ENCODE measurements around the gene CCN6. TPM values are rescaled to one million over a fixed set of nuclear protein-coding genes. Genes with fewer than 3 reads are reported as not detected.
A peak's percentile ranks its signal among the peaks of the same experiment; 100 is the strongest.

The CCN6 gene
- total RNA-seq, 1 donor from 2014 or later, result not detected

DNA sequence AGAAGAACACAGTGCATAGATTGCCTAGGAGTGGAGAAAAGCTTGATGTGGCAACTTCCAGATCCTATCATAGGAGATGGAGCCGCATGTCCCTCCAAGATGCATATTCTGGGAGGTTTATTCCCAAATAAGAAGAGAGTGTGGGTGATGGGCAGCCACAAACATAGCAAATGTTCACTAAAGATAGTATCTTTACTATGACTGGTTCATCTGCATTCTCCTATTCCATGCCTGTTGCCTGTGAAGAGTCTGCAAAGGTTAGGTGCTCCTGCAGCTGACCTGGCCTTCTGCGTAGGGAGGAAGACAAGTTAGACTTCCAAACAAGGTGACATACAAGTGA lies 14.5 kb upstream of the CCN6 start:
- no peaks in the 10 kb centered on the region for H3K9me3 ChIP-seq (ENCODE audit: low read depth)
- H3K4me3 ChIP-seq, result no peak overlapping the region
- H3K4me1 ChIP-seq, result no peaks in the 10 kb centered on the region
- no peak for DNase-seq (ENCODE audit: low spot score)
- H4K20me1 ChIP-seq (ENCODE audit: low read depth), result no peaks in the 10 kb centered on the region
- no peak overlapping the region for H3K4me3 Mint-ChIP-seq
- no peaks in the 10 kb centered on the region for H3K27me3 ChIP-seq
- no peak overlapping the region for H3K9ac ChIP-seq
- no peak overlapping the region for H3K4me2 ChIP-seq
- H3K27me3 Mint-ChIP-seq (ENCODE audit: insufficient read depth, low read depth), result peaks cover 4% of the 10 kb centered on the region
- H3K36me3 ChIP-seq, result no peaks in the 10 kb centered on the region
- no peak overlapping the region for H3K27ac ChIP-seq
- H3K4me1 Mint-ChIP-seq, result peaks cover 16% of the 10 kb centered on the region
- no peak for TF ChIP-seq EZH2 (IDR thresholded peaks at IDR 0.05)
- TF ChIP-seq, protein P1, sequence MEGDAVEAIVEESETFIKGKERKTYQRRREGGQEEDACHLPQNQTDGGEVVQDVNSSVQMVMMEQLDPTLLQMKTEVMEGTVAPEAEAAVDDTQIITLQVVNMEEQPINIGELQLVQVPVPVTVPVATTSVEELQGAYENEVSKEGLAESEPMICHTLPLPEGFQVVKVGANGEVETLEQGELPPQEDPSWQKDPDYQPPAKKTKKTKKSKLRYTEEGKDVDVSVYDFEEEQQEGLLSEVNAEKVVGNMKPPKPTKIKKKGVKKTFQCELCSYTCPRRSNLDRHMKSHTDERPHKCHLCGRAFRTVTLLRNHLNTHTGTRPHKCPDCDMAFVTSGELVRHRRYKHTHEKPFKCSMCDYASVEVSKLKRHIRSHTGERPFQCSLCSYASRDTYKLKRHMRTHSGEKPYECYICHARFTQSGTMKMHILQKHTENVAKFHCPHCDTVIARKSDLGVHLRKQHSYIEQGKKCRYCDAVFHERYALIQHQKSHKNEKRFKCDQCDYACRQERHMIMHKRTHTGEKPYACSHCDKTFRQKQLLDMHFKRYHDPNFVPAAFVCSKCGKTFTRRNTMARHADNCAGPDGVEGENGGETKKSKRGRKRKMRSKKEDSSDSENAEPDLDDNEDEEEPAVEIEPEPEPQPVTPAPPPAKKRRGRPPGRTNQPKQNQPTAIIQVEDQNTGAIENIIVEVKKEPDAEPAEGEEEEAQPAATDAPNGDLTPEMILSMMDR (IDR thresholded peaks at IDR 0.05), result no peak
- no peak for TF ChIP-seq EZH2phosphoT487 (IDR thresholded peaks at IDR 0.05)
- no peaks in the 10 kb centered on the region for H3K36me3 Mint-ChIP-seq
- H3K27ac Mint-ChIP-seq, result no peak overlapping the region
- no peaks in the 10 kb centered on the region for H3K79me2 ChIP-seq (ENCODE audit: low read depth)
- H3F3A ChIP-seq (ENCODE audit: low read depth), result peaks cover 5% of the 10 kb centered on the region
- no peak overlapping the region for H2AFZ ChIP-seq (replicated peaks)
- H3K9me3 Mint-ChIP-seq, result no peaks in the 10 kb centered on the region

DNA sequence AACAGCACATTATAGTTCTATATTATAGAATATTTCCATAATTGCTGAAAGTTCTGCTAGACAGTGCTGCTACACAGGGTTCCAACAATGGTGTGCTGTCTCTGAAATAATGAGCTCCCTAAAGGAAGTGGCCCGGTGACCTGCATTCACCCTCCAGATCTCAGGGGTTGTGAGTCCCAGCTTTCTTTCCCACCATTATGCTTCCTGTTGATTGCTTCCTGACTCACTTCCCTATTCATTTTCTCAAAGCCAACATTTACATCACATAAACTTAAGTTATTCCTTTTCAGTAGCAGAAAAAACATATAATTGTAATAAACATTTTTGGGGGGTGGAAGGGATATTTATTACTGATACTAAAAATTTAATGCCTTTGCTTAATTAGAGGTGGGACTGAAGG lies 12.9 kb upstream of the CCN6 start:
- H2AFZ ChIP-seq (replicated peaks), result no peak overlapping the region
- H3K36me3 ChIP-seq, result no peaks in the 10 kb centered on the region
- H3K4me2 ChIP-seq, result no peak overlapping the region
- no peak overlapping the region for H3K27ac Mint-ChIP-seq
- no peak overlapping the region for H3K9ac ChIP-seq
- peaks cover 5% of the 10 kb centered on the region for H3F3A ChIP-seq (ENCODE audit: low read depth)
- no peaks in the 10 kb centered on the region for H3K9me3 Mint-ChIP-seq
- no peak overlapping the region for H3K4me3 ChIP-seq
- H3K4me1 ChIP-seq, result no peaks in the 10 kb centered on the region
- peak overlapping the region; percentile 5 for H3K4me3 Mint-ChIP-seq
- no peaks in the 10 kb centered on the region for H3K27me3 ChIP-seq
- no peaks in the 10 kb centered on the region for H3K79me2 ChIP-seq (ENCODE audit: low read depth)
- no peaks in the 10 kb centered on the region for H3K36me3 Mint-ChIP-seq
- no peaks in the 10 kb centered on the region for H4K20me1 ChIP-seq (ENCODE audit: low read depth)
- H3K27ac ChIP-seq, result no peak overlapping the region
- DNase-seq (ENCODE audit: low spot score), result no peak
- H3K9me3 ChIP-seq (ENCODE audit: low read depth), result no peaks in the 10 kb centered on the region
- H3K4me1 Mint-ChIP-seq, result peaks cover 13% of the 10 kb centered on the region
- TF ChIP-seq EZH2phosphoT487 (IDR thresholded peaks at IDR 0.05), result no peak
- TF ChIP-seq, protein P1 (IDR thresholded peaks at IDR 0.05), result no peak
- no peak for TF ChIP-seq EZH2 (IDR thresholded peaks at IDR 0.05)
- H3K27me3 Mint-ChIP-seq (ENCODE audit: insufficient read depth, low read depth), result peaks cover 4% of the 10 kb centered on the region

DNA sequence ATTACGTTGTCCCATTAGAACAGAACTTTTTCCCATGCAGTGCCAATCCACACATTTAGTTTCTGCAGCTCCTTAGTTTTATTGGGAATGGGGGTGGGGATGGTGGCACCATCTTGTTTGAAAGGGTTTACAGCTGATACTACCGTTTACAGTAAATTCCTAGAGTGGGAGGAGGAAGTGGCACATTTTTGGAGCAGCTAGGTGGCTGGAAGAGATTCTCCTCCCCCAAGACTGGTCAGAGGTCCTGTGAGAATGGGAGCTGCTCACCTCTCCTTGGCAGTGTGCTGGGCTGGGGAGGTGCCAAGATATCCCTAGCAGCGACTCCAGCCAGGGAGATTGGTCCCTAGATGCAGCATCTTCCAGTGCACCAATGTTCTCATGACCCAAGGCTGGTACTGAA lies 12.4 kb upstream of the CCN6 start:
- Mint-ChIP-seq H3K4me3 (peak overlapping the region; percentile 97), H3K36me3 (no peaks in the 10 kb centered on the region), H3K4me1 (peaks cover 13% of the 10 kb centered on the region), H3K9me3 (no peaks in the 10 kb centered on the region), H3K27ac (peak overlapping the region; percentile 84), H3K27me3 (ENCODE audit: insufficient read depth, low read depth) (peaks cover 4% of the 10 kb centered on the region)
- Histone ChIP-seq H3F3A (ENCODE audit: low read depth) (peaks cover 5% of the 10 kb centered on the region), H4K20me1 (ENCODE audit: low read depth) (no peaks in the 10 kb centered on the region), H2AFZ (replicated peaks) (no peak overlapping the region), H3K9me3 (ENCODE audit: low read depth) (no peaks in the 10 kb centered on the region), H3K4me3 (no peak overlapping the region), H3K4me1 (no peaks in the 10 kb centered on the region), H3K27me3 (no peaks in the 10 kb centered on the region), H3K27ac (no peak overlapping the region), H3K9ac (no peak overlapping the region), H3K36me3 (no peaks in the 10 kb centered on the region), H3K79me2 (ENCODE audit: low read depth) (no peaks in the 10 kb centered on the region), H3K4me2 (no peak overlapping the region)
- TF ChIP-seq, protein P1 (IDR thresholded peaks at IDR 0.05), result no peak
- TF ChIP-seq EZH2phosphoT487 (IDR thresholded peaks at IDR 0.05) (no peak), EZH2 (IDR thresholded peaks at IDR 0.05) (no peak)
- no peak for DNase-seq (ENCODE audit: low spot score)

All from neural progenitor cell (in vitro differentiated cells).